H1 (cell line): Measurements from ENCODE around the gene TLCD3A.

Experiments
- BACH1 ChIP-seq: IDR thresholded peaks from 2 replicates; pipeline ENCODE4 v1.6.1; 2012; ENCODE audit warnings: low read length, improper control_type of control experiment
- CTCF ChIP-seq, 3 experiments: IDR thresholded peaks; 1 replicate in 2 of 3; 2 replicates in 1 of 3; pipeline versions ENCODE4 v1.5.1 to v1.6.1; 2011; ENCODE audit warnings: low read length in 3 of 3, mild to moderate bottlenecking in 3 of 3, inconsistent platforms in 2 of 3, low read depth in 1 of 3, moderate library complexity in 1 of 3; ENCODE audit not compliant: insufficient read depth in 1 of 3; ENCODE audit errors: control extremely low read depth in 1 of 3
- EGR1 ChIP-seq: IDR thresholded peaks from 2 replicates; pipeline ENCODE4 v1.6.1; 2011; ENCODE audit warnings: low read depth, low read length, borderline replicate concordance
- EZH2 ChIP-seq: fragments of 200-600 bp; sonication (generic); IDR thresholded peaks from 2 replicates; pipeline ENCODE4 v1.7.1; 2012; ENCODE audit warnings: low read depth, mild to moderate bottlenecking, moderate library complexity, low read length, inconsistent platforms; ENCODE audit not compliant: severe bottlenecking

- TF ChIP-seq CTCF (IDR thresholded peaks at IDR 0.05; ENCODE audit: control extremely low read depth in 1 of 3, insufficient read depth in 1 of 3, low read depth in 1 of 3, low read length in 3 of 3) (no peak), EZH2 (no peak), BACH1 (no peak), EGR1 (no peak)
Observed at GRCh38 chr17:773467-774312, 41.3 kb downstream of the TLCD3A start.
